Glomerular visceral epithelial cell (primary cell): ENCODE results near the gene UBE2Q2.
"Not testable (repeated sequence)": the region's sequence is repeated elsewhere in the genome, so short reads cannot be mapped to it uniquely, and the experiment has no call there.

ENCODE experiments used
- DNase-seq: peaks from one replicate; pipeline ENCODE4 v3.0.0-alpha.2; 2016; ENCODE audit errors: extremely low spot score

UBE2Q2 gene

DNA sequence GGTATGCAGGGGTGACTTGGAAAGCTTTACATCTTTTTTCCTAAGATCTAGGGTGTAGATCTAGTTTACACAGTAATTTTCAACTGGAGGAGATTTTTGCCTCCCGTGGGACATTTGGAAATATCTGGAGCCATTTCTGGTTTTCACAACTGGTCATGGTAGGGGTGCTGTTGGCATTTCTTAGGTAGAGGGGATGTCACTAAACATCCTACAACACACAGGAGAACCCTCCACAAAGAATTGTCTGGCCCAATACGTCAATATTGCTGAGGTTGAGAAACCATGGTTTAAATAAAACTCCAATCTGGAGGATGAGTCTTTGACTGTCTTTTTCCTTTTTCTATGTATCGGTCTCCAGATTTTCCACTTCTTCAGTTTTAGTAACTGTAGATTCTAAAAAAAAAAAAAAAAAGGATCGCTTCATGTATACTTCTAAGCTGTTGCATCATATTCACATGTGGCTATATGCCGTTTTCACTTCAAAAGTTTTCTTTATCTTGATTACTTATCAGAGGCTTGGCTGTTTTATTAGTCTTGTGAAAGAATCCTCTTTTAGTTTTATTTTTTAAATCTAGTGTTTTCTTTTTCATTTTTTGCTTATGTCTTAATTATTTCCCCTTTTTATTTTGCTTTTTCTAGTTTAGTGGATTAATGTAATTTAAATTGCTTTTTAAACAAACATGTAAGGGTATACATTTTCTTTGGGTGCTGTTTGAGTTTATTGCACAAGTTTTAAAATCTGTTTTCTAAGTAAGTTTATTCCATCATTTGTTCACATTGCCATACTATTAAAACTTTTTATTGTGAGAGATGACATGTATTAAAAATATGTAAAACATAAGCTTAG is 21.2 kb downstream of the UBE2Q2 start:
- DNase-seq: no peak

DNA sequence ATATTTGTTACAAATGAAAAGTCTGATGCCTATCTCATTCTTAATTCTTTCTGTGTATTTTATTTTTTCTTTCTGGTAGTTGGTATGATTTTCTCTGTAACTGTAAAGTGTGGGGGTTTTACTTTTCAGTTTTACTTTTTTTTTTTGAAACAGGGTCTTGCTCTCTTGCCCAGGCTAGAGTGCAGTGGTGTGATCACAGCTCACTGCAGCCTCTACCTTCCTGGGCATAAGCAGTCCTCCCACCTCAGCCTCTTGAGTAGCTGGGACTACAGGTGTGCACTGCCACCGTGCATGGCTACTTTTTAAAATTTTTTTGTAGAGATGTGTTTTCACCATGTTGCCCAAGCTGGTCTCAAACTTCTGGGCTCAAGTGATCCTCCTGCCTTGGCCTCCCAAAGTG is 22.8 kb downstream of the UBE2Q2 start:
- not testable (repeated sequence) for DNase-seq

DNA sequence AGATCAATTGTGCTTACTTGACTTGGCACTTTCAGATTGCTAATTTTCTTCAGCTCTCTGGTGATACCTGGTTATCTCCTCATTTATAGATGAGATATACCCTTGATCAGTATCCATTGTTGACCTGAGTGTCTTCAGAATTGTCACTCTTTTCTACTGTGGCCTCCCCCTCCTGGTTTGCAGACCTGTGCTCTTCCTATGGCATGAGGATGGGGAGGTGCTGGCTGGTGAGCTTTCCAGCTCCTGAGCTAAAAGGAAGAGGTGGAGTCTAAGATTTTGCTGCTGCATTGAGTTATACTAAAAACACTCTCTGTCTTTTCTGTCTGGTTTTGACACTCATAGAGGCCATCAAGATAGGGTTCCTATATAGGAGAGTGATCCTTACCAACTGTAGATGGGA is 23.7 kb downstream of the UBE2Q2 start:
- DNase-seq: no peak

DNA sequence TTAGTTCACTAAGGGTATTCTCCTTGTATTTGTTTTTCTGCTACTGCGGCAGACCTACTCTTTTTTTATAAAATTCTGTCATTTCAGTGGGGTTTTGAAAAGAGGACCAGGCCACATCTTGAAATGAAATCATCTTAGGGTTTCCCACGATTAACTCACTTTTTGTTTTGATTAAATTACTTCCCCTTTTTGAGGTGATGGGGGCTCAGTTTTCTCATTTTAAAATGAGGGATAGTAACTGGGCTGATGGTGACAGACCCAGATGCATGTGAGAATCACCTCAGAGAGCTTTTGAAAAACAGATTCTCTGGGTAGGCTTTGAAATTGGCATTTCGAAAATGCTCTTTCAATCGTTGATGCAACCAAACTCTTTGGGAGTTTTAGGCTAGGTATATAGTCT is 24.2 kb downstream of the UBE2Q2 start:
- DNase-seq: no peak

DNA sequence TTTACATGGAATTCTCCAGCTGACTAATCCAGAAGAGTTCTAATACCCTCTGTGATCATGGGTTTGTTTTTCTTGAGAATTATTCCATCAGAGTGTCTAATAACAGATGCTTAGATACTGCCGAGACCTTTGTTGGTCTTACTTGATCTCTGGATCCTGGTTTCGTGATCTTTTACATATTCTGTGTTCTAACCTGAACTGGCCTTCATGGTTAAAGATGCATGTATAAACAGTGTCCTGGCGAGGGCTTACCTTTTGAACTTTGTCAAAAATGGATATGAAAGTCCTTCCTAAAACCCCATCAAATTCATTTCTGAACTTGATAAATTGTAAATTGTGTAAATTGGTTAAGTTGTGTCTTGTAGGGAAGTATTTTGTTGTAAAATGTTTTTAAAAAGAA is 24.8 kb downstream of the UBE2Q2 start:
- DNase-seq: no peak

DNA sequence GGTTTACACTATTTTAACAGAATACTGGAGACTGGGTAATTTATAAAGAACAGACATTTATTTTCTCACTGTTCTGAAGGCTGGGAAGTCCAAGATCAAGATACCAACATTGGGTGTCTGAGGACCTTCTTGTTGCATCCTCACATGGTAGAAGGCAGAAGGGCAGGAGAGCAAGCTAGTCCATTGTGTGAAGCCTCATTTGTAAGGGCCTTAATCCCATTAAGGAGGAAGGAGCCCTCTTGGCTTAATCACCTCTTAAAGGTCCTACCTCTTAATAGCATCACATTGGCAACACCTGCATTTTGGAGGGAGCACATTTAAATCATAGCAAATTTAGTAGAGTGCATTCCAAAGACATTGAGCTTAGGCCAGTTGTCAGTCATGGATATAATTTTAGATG is 26.2 kb downstream of the UBE2Q2 start:
- DNase-seq: no peak

DNA sequence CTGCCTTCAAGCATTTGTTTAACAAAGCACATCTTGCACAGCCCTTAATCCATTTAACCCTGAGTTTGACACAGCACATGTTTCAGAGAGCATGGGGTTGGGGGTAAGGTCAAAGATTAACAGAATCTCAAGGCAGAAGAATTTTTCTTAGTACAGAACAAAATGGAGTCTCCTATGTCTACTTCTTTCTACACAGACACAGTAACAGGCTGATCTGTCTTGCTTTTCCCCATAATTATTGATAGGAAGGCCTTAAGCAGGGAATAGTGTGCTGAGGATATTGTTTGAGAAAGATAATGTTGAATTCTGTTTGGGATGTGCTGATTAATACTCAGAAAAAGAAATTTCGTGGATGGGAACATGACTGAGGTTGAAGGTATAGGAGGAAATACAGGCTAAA is 28.3 kb downstream of the UBE2Q2 start:
- DNase-seq: not testable (repeated sequence)

DNA sequence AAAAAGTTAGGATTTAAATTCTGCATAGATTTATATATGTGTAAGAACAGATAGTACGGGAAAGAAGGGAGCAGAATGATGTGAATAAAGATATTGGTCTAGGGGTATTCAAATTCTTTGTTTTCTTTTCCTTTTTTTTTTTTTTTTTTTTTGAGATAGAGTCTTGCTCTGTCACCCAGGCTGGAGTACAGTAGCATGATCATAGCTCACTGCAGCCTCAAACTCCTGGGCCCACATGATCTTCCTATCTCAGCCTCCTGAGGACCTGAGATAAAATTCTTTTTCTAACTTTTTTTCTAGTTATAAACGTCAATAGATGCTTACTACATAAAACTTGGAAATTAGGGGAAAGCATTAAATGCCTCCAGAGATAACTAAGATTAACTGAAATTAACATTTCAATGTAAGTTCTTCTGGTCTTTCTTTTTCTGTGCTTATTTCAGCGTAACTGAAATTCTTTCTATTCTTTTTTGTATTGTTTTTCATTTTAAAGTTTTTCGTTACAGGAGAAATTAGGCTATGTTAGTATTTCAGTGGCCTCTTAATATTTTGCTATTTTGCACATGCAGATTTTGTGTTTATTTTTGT is 29.2 kb downstream of the UBE2Q2 start:
- no peak for DNase-seq

DNA sequence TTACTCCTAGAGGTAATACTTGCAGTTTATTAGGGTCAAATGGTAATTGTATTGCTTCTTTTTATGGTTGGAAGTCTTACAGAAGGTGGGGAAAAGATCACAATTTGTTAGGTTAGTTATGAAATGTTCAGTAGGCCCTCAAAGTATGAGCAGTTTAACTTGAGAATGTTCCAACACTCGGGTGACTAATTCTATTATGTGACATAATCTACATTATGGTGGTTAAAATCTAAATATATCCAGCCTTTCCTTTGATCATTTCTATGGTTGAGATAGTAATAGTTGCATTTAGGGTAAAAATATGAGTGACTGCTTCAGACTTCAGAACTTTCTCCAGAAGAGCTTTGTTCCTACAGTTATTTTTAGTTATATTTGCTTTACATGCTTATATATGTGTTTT is 40.8 kb downstream of the UBE2Q2 start:
- peak; percentile 2 for DNase-seq

DNA sequence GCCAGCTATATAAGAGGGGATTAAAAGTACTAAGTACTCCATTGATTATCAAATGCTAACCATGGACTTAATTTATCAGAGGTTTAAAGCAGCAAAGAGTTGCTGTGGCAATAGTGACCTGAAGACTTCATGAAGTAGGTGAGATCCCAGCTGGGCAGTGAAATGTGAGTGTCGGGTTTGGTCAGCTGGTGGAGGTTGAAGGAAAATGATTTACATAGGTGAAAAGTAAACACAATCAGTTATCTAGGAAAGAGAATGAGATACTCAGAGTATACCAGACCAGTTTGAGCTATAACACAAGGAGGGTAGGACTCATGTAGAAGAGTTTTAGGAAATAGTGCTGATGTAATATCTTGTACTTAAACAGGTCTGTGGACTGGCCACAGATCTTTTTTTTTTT is 43.9 kb downstream of the UBE2Q2 start:
- no peak for DNase-seq

DNA sequence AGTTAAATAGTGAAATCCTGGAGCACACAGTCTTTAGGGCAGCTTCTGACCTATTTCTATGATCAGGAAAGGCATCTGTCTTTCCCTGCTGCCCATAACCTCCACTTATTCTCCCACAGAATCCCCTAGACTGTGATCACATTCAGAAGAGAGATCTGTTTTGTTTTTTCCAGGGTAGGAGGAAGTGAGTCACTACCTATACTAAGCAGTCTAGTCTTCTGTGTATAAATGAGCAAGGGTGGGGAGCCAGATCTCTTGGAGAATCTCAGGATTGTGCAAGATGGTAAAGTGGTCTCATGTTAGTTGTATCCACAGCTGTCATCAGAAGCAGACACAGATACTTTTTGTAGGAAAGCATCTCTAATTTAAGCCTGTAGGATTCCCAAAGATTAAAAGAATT is 48.6 kb downstream of the UBE2Q2 start:
- peak; percentile 64 for DNase-seq

DNA sequence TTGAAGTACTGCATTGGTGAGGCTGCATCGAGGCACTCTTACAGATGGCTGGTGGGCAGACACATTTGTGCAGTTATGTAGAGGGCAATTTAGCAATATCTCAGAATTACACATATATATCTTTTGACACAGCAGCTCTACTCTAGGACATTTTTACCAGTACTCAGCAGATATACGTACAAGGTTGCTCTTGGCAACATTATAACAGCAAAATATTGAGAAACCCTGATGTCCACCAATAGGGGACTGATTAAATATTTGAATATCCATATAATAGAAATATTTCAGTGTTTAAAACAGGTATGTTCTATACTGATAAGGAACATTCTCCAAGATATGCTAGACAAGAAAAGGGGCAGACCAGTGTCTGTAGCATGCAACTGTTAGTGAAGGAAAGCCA is 52.5 kb downstream of the UBE2Q2 start:
- no peak for DNase-seq

DNA sequence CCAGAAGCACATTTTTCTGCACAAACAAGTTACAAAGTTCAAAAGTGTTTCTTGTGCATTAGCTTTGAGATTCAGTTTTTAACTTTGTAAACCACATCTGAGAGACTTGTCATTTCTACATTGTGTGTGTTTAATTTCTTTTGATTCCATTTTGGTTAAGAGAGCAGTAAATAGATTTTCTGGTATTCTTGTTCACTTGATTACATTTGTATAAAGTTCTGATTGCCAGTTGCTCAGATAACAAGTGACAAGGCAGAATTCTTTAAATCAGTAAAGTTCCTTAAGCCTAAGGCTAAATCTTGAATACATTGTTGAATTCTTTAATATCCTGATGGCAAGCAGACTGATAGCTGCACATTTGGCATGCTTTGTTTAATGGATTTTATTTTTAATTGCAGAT is 57.3 kb downstream of the UBE2Q2 start:
- no peak for DNase-seq

DNA sequence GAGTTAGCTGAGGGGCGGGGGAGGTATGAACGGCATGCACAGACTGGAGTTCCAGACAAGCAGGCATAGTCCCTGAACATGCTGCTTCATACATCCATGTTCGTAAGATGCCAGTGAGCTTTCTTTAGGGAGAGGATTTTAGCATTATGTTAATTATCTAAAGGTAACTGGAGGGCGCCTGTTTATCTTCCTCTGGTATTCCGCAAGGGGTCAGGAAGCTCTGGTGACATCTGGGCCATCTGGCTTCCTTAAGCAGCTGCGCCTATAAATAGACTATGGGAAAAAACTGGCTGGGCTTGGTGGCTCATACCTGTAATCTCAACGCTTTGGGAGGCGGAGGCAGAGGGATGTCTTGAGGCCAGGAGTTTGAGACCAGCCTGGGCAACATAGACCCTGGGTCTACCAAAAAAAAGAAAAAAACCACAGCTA is 58.9 kb downstream of the UBE2Q2 start:
- no peak for DNase-seq

DNA sequence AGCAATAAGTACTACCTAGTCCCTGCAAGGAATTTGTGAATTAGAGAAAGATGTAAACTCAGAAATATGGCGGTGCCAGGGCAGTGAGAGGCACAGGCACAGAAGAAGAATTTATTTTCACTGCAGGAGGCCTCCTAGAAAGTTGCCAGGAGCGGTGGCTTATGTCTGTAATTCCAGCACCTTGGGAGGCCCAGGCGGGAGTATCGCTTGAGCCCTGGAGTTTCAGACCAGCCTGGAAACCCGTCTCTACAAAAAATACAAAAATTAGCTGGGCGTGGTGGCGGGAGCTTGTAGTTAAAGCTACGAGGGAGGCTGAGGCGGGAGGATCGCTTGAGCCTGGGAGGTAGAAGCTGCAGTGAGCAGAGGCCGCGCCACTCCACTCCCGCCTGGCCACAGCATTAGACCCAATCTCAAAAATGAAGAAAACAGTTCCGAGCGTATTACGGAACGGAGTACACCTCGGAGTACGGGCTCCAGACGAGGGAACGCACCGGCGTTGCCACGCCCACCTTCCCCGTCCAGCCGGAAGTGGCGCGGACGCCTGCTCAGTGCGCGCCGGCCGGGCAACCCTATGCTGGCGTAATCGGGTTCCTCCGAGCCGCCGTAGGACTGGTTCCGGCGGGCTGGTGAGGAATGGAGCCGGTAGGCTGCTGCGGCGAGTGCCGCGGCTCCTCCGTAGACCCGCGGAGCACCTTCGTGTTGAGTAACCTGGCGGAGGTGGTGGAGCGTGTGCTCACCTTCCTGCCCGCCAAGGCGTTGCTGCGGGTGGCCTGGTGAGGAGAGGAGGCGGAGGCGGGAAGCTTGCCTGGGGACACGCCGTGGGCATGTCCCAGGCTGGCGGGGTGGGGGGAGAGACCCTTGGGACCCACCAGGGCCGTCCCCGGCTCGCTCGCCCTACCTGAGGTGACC is 60.3 kb downstream of the UBE2Q2 start, which contains the start of gene FBXO22:
Gene FBXO22, plus strand, starts transcription at position 548 of the 909 bp plus-strand sequence. Its CDS starts 86 bp downstream, at position 634.
- DNase-seq: peak; percentile 90

DNA sequence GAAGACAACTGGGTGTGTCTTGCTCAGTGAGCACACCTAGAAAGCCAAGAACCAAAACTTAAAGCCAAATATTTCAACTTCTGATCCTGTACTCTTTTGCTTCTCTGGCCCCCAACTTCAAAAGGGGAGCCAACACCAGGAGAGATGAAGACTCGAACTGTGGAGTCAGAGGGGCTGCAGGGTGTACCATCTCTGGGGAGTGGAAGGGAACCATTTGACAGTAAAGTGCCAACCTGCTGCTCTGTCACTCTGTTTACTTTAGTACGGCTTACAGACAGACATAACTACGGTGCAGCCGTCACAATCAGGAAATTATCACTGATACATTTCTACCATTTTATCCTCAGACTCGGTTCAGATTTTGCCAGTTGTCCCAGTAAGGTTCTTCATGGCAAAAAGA is 62.0 kb downstream of the UBE2Q2 start:
- DNase-seq: no peak

DNA sequence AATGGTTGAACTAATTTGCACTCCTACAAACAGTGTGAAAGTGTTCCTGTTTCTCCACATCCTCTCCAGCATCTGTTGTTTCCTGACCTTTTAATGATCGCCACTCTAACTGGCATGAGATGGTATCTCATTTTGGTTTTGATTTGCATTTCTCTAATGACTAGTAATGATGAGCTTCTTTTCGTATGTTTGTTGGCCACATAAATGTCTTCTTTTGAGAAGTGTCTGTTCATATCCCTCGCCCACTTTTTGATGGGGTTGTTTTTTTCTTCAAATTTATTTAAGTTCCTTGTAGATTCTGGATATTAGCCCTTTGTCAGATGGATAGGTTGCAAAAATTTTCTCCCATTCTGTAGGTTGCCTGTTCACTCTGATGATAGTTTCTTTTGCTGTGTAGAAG is 67.1 kb downstream of the UBE2Q2 start:
- DNase-seq: not testable (repeated sequence)

DNA sequence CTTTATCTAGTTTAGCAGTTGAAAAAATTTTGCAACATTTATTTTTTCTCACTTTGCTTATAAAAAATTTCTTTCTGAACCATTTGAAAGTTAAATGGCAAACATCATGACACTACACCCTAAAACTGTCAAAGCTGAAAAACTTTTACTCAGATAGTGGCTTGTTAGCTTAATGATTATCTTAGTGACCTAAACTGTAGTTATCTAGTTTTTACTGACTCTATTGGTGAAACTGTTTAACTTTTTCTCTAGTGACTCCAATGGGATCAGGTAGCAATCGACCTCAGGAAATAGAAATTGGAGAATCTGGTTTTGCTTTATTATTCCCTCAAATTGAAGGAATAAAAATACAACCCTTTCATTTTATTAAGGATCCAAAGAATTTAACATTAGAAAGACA is 73.7 kb downstream of the UBE2Q2 start:
- no peak for DNase-seq

DNA sequence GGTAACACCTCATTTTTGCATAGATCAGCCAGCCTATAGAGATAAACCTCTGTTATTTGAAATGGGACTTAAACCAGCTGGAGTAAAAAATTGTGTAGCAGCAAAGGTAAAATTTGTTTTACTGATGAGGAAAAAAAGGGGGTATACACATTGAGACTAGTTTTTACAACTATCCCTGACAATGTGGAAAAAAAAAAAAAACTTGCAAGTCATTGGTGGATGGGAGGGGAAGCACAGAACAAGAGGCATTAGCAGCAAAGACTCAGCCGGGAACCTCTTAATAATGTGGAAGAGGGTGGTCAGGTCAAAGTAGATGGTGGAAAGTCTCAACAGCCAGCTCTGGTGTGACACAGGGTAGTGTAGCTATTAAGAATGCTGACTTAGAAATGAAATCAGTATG is 74.9 kb downstream of the UBE2Q2 start:
- no peak for DNase-seq

DNA sequence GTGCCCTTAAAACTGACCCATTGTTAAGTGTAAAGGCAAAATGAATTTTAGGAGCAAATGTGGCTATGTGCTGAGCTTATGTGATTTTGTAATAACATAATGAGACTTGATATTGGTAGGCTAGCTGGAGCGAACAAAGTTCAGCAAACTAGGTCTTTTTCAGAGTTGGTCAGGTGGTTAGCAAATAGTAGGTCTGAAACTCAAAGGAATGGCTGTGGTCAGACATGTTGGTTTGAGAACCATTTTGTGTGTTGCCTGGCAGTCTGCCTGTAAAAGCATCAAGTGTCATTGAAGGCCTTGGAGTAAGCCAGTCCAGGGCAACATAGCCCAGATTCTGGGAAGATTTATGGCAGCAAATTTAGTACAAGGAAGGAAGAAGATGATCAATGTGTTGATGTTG is 76.8 kb downstream of the UBE2Q2 start:
- peak; percentile 18 for DNase-seq

DNA sequence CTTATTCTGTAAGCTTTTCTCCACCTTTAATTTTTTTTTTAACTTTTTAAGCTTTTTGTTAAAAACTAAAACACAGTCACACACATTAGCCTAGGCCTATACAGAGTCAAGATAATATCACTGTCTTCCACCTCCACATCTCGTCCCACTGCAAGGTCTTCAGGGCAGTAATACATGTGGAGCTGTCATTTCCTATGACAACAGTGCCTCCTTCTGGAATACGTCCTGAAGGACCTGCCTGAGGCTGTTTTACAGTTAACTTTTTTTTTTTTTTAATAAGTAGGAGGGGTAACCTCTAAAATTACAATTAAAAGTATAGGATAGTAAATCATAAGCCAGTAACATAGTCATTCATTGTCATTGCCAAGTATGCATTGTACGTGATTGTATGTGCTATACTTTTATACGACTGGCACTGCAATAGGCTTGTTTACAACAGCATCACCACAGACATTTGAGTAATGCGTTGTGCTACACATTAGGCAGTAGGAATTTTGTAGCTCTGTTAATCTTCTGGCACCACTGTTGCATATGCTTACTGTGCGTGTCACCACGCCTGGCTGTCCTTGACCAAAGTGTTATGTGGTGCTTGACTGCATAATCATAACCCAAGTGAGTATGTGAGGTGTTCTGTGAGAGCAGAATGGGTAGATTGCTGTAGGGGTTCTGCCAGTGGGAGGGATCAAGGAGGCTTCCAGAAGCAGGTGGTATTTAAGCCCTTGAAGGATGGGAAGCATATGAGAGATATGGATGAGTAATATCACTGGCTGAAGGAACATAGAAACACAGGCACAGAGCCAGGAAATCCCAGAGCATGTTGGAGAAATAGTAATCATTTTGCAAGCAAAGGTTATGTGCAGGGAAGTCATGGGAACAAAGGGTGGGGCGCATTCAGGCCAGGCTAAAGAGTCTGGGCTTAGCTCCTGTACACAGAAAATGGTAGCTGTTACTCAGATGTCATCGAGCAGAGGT is 78.8 kb downstream of the UBE2Q2 start:
- peak; percentile 74 for DNase-seq
